Ovary (tissue), 3 donors: ENCODE data around the gene KRT85.

Source experiments
- CTCF ChIP-seq, 3 donors: fragments of 450-650 bp in 2 of 3; fragments of 200-600 bp in 1 of 3; IDR thresholded peaks; one replicate each; pipeline versions ENCODE4 v1.5.1 to v1.8.0; 2016 to 2022; ENCODE audit warnings: antibody characterized with exemption in 3 of 3, mild to moderate bottlenecking in 1 of 3
- POLR2A ChIP-seq: fragments of 450-650 bp; IDR thresholded peaks from one replicate; pipeline ENCODE4 v1.6.1; 2017; ENCODE audit warnings: antibody characterized with exemption, mild to moderate bottlenecking, moderate library complexity
- donor health status: DM: no; HTN: no; CAD: no.

- TF ChIP-seq POLR2A = no peak
- TF ChIP-seq CTCF (IDR thresholded peaks at IDR 0.05) = no peak
Observed at GRCh38 chr12:52311285-52311648, 56.0 kb downstream of the KRT85 start.
